Measurements from ENCODE around the gene JAZF1.

The JAZF1 gene

GRCh38 chr7:28191184-28191583 is 10.6 kb upstream of the JAZF1 start:
- DNase-seq (ENCODE audit: low read depth), result no peak

DNA sequence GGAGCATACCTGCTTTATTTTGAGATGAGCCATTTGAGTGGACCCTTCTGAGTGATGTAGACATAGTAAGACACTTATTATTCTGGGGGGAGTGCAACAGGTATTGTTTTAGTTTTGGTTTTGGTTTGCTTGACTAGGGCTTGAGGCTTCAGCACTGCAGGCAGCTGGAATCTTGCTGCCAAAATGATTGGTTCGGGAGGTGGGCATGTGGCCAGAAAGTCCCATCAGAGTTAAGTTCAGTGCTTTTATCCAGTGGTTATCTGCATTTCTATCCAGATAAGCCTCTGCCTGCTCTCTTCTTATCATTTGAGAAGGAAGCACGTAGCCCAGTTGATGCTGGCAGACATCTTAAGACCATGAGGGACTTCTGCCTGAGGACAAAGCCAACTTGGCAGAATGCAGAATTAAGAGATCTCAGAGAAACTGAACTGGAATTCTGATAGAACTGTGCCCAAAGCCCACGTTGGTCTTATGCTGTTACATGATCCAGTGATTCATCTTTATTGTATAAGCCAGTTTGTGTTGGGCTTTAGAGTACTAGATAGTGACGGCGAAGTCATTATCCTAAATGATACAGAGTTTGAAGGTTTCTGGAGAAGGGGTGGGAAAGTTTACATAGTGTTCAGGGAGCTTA is 9.6 kb upstream of the JAZF1 start:
- no peak for DNase-seq (ENCODE audit: low read depth)

- DNase-seq (ENCODE audit: low read depth), result no peak
Measured at GRCh38 chr7:28187012-28187411, 6.4 kb upstream of the JAZF1 start.

DNA sequence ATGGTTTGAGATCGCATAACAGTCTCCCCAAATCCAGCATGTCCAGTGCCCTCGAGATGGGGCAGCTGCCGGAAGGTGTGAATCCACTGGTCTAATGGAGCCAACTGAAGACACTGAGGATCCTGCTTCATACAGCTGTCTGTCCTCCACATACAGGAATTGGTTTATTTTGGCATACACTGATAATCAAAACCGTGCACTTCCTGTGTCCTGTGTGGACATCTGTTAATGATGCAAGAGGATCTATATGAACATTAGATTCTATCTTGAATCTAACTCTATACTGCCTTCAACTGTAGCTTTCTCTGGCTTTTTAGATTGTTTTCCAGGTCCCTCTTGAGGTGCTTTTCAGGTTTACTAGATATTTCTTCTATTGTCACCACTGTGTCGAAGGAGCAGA is 3.0 kb upstream of the JAZF1 start:
- DNase-seq (ENCODE audit: low read depth), result no peak

DNA sequence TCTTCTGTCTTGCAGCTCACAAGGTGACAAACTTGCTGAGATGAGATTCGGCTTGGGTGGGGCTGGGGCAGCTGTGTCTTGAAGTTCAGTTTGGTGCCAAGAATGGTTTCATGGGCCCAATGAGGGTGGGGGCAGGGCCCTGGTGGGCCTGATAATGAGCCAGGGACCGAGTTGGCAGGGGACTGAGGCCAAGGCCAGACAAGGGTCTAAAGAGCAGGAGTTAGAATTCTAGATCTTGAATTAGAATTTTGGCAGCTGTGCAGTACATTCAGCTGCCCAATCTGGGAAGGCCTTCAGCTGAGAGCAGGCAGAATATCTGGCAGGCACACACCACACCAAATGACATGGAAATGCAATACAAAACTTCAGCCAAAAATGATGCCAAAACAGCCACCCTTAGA is 1.5 kb upstream of the JAZF1 start:
- DNase-seq (ENCODE audit: low read depth), result no peak

GRCh38 chr7:28181416-28181815 is 821 bp upstream of the JAZF1 start:
- no peak for DNase-seq (ENCODE audit: low read depth)

DNA sequence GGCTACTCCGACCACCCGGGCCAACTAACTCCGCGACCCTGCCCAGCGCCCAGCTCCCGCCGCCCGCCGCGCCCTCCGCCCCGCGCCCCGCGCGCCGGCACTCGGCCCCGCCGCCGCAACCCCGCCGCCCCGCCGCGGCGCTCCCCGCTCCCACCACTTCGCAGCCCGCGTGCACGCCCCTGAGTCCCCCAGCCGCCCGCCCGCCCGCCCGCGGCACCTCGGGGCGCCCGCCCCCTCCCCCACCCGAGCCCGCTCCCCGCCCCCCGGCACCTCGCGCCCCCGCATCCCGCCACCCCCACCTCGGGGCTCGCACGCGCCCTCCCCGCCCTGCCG is 598 bp downstream of the JAZF1 start:
- no peak for DNase-seq (ENCODE audit: low read depth)

DNA sequence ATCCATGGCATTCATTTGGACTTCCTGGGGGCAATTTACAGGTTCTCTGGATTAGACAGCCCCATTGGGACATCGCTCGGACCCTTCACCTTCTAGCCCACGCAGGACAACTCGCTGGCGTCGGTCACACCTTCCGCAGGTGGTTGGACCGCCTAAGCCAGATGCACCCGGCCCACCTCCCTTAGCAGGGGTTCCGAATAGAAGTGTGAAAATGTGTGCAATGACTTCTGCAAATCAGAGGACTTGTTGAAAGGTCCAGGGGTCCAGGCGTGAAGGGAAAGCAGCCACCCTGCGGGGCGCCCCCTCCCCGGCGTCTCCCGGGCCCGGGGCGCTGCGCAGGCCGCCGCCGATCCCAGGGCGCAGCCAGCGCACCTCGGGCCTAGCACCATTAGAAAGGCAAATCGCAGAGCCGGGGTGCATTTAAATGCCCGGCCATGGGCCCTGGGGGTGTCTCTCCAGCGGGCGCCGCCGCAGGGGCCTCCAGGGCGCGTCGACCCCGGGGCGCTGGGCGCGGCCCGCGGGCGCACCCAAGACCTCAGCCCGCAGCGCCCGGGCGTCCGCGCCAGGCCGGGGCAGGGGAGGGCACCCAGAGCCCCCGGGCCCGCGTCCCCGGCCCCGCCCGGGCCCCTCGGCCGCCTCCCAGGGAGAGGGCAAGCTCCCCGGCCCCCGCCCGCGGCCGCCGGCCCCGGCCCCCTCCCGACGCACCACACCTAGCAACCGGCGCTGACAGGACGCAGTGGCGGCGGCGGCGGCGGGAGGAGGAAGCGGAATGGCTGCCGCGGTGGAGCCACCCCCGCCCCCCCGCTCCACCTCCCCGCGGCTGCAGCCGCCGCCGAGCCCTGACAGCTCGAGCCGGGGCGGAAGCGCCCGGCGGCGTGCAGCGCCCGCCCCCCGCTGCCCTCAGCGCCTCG is 1.2 kb downstream of the JAZF1 start:
- peak; percentile 33 for DNase-seq (ENCODE audit: low read depth)

DNA sequence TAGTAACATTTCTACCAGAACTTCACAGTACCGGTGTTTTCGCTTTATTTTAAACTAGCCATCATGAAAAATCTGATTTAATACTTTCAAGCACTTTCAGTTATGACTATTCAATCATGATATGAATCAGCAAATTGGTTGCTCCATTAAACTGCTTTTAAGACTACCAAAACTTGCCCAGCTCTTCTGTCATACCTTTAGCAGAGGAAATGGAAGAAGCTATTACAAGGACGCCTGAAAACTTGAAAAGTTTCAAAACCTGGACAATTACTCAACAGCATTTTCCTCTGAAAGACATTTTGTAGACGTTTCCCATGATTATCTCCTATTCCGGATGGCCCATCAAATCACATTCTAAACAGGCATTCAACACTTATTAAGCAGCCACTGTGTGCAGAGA is 2.0 kb downstream of the JAZF1 start:
- DNase-seq (ENCODE audit: low read depth), result no peak

- no peak for DNase-seq (ENCODE audit: low read depth)
Measured at GRCh38 chr7:28177836-28178235, 2.8 kb downstream of the JAZF1 start.

DNA sequence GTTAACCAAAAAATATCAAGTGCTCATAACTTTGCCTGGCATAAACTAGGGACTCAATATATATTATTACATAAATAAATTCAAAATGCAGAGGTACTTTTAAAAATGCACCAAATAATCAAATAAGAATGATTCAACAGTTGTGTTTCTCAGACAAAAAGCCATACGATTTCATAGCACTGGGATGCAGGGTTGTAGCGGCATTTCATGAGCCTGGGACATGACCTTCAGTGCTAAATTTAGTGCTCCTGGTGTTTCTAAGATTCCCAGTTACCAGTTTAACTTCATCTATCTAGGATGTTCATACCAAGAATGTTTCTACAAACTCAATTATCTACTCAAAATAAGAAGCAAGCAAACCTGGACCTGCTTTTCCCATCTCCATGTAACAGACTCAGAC is 4.0 kb downstream of the JAZF1 start:
- no peak for DNase-seq (ENCODE audit: low read depth)

- DNase-seq (ENCODE audit: low read depth), result no peak
Measured at GRCh38 chr7:28176174-28176573, 4.4 kb downstream of the JAZF1 start.

- no peak for DNase-seq (ENCODE audit: low read depth)
Measured at GRCh38 chr7:28174901-28175661, 5.5 kb downstream of the JAZF1 start.

DNA sequence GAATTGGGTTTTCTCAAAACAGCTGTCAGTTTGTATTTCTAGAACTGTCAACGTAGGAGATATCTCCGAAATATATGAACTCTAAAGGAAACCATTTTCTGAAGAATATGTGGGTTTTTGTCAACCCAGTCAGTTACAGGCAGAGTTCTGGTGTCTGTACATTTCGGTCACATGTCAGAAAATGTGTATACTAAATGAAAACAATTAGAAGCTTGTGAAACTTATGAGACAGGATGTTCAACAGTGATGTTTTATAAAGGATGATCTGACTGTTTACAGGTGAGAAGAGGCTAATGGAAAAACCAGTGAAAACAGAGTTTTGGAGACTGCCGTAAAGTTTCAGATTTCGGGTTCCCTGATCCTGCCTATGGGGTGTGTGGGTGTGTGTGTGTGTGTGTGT is 6.2 kb downstream of the JAZF1 start:
- no peak for DNase-seq (ENCODE audit: low read depth)

- no peak for DNase-seq (ENCODE audit: low read depth)
Measured at GRCh38 chr7:28173531-28173930, 7.1 kb downstream of the JAZF1 start.

- DNase-seq (ENCODE audit: low read depth), result no peak
Measured at GRCh38 chr7:28172958-28173357, 7.6 kb downstream of the JAZF1 start.

DNA sequence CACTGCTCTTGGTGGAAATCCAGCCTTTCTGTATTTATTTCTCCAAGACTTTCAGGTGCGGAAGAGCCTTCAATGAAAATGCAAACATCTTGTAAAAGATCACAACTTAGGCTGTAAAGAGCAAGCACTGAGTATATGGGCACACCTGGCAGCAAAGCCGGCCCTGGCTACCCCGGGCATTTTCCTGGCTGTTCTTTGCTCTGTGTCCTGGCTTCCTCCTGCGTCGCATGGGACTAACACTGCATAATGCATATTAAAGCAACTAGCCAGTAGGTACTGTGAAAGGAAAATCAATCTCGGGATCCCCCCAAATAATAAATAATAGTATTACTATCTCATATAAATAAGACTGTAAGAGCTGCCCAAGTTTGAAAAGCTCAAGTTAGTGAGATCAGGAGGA is 9.9 kb downstream of the JAZF1 start:
- no peak for DNase-seq (ENCODE audit: low read depth)

DNA sequence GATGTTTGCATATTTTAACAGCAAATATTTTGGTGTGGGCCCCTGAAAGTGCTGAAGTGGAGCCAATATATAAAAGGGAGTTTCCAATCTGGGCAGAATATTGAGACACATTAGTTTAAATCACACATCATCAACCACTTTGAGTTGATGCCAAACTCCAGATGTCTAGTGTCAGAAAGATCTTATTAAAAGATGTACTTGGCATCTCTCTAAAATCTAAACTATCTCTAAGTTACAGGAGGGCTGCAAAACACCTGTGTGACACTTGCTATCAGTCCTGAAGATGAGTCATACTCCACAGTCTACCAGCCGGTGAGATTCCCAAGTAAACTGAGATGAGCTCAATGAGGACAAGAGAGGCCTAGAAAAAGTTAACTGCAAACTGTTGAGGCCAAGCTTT is 11.4 kb downstream of the JAZF1 start:
- no peak for DNase-seq (ENCODE audit: low read depth)

- no peak for DNase-seq (ENCODE audit: low read depth)
Measured at GRCh38 chr7:28168393-28169158, 12.0 kb downstream of the JAZF1 start.

- no peak for DNase-seq (ENCODE audit: low read depth)
Measured at GRCh38 chr7:28166982-28167715, 13.4 kb downstream of the JAZF1 start.
